HG03469 (cell line): ENCODE results near the gene MIEF1.
"Not testable (repeated sequence)": the region's sequence is repeated elsewhere in the genome, so short reads cannot be mapped to it uniquely, and the experiment has no call there.

Experiments
- ATAC-seq: cut with Tn5 transposase; IDR thresholded peaks from one replicate; pipeline ENCODE4 v1.9.1; 2021; ENCODE audit warnings: mild to moderate bottlenecking, moderate library complexity, moderate number of reproducible peaks; ENCODE audit not compliant: unreplicated experiment

The MIEF1 gene

DNA sequence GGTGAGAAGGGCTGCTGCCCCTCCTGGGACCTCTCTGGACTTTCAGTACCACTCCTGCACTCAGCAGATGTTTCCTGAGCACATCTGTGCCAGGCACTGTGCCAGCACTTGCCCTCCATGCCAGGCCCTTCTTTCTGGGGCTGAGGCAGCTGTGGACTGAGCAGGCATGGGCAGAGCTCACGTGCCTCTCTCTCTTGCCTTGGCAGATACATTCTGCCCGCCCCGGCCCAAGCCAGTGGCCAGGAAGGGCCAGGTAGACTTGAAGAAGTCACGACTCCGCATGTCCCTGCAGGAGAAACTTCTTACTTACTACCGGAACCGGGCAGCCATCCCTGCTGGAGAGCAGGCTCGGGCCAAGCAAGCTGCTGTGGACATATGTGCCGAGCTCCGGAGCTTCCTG, 9.9 kb downstream of the MIEF1 start:
- no peak for ATAC-seq

- no peak for ATAC-seq
These were observed 11.7 kb downstream of the MIEF1 start for GRCh38 chr22:39513791-39514190.

GRCh38 chr22:39514373-39514973, 12.4 kb downstream of the MIEF1 start:
- no peak for ATAC-seq

DNA sequence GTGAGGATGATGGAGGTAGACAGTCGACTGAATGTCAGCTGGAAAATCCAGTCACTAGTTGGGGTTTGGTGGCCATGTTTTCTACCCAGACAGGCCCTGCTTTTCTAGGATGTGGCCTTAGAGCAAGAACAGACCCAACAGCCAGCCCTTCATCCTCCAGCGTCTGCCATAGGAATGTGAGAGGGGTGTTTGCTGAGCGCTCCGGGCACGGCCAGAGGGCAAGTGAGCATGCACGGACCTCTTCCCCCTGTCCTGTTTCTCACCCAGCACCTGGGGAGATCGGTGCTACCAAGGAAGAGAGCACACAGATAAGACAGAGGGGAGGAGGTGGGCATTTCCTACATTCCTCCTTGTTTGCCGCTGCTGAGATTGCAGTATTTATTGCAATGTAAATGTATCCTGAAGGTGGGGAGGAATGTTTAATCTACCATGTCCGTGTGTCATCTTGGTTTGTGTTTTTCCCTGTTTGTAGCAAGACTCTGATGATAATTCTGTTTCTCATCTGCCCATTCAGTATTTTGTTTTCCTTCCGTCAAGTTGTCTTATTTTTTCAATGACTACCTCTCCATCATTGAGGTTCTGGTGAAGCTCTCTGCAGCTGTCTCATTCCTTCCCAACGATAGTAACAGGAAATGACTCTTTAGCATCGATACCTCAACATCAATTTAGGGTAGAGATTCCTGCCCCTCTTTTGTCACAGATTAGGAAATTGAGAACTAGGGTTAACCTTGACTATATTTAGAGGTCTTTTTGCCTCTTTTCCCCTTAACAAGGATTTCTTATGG, 13.4 kb downstream of the MIEF1 start:
- ATAC-seq = no peak

GRCh38 chr22:39517470-39517869, 15.4 kb downstream of the MIEF1 start:
- ATAC-seq = no peak

DNA sequence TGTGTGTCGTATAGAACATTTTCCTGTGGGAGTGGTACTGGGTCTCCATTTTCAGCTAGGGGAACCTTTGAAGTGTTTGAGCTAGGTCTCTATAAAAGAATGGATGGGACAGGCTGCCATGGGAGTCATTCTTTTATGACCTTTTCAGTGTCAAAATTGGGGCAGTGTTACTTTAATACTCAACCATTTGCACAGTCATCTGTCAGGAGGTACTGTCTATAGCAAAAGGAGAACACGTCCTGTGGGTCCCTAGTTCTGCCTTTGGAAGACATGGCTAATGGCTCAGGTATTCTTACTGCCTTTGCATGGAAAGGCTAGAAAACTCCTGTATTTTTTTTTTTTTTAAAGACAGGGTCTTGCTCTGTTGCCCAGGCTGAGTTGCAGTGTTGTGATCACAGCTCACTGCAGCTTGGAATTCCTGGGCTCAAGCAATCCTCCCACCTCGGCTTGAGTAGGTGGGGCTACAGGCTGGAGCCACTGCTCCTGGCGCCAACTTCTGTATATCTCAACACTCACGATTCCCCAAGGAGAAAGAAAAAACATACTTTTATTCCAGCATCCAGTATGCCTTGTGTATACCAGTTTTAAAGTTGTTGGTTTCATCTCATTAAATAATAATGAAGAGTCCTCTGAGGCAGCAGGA, 16.2 kb downstream of the MIEF1 start:
- no peak for ATAC-seq

DNA sequence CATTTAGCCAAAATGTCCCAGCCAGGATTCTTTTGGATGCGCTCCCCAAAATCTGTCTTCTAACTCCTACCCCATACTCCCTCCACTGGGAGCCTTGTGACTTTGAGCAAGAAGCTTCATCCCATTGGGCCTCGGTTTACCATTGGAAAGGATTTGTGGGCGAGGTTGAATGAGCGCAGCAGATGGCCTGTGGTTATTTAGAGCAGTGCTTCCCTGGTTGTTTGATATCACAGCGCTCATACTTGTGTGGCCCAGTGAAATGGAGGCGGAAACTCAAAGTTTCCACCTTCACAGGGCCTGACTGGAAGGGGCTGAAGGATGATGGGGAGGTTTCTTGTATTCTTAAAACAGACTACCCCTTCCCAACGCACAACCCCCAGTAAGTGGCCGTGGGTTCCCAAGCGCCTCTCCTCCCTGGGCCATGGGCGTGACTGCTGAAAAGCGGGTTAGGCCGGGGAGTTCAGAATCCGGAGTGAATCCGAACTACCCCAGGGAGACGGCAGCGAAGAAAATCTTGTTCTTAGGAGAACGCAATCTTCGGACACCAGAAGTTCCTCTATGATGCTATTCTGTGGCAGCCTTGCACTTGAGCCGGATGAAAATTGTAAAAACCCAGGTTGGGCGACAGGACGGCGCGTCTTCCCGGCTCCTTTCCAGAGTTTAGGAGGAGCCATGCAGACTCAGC, 17.0 kb downstream of the MIEF1 start:
- ATAC-seq = no peak

DNA sequence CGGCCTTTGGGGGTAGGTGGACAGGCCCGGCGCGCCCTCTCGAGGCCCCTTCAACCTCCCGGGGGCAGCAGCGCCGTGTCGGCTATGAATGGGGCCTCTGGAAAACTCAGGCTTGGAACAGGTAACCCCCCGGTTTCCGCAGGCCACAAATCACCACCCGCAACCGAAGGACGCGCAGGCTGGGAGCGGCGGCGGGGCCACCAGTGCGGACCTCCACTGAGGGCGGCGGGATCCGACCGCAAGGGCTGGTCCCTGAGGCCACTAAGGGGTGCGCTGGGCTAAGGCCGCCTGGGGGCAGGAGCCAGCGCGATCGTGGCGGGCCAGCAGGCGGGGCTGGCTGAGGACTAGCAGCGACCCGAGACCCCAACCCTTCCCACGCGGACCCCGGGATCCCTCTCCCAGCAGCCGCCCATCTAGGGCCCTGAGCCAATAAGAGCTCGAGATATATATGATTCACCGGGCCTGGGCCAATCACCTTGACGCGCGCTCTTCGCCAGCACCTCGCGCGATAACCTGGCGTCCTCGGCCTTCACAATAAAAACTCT, 17.7 kb downstream of the MIEF1 start:
- peak; percentile 39 for ATAC-seq

DNA sequence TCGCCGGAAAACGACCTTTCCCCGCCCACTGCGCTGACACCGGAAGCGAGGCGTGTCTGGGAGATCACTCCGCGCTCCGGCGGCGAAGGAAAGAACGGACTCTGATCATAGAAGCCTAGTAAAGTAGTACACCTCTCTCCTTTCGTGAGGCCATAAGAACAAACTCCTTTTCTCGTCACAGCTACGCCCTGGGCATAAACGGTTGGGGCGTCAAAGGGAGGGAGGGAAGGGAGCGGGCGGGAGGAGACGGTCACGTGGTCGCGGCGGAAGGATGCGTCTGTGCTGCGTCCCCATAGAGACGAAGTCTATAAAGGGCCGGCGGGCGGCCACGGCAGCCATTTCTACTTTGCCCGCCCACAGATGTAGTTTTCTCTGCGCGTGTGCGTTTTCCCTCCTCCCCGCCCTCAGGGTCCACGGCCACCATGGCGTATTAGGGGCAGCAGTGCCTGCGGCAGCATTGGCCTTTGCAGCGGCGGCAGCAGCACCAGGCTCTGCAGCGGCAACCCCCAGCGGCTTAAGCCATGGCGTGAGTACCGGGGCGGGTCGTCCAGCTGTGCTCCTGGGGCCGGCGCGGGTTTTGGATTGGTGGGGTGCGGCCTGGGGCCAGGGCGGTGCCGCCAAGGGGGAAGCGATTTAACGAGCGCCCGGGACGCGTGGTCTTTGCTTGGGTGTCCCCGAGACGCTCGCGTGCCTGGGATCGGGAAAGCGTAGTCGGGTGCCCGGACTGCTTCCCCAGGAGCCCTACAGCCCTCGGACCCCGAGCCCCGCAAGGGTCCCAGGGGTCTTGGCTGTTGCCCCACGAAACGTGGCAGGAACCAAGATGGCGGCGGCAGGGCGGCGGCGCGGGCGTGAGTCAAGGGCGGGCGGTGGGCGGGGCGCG, 18.4 kb downstream of the MIEF1 start, which contains the start of gene ATF4:
Gene ATF4 (plus strand): TSS at position 337 of the 880 bp plus-strand sequence. CDS start 884 bp downstream, outside the sequence.
- peak; percentile 17 for ATAC-seq

DNA sequence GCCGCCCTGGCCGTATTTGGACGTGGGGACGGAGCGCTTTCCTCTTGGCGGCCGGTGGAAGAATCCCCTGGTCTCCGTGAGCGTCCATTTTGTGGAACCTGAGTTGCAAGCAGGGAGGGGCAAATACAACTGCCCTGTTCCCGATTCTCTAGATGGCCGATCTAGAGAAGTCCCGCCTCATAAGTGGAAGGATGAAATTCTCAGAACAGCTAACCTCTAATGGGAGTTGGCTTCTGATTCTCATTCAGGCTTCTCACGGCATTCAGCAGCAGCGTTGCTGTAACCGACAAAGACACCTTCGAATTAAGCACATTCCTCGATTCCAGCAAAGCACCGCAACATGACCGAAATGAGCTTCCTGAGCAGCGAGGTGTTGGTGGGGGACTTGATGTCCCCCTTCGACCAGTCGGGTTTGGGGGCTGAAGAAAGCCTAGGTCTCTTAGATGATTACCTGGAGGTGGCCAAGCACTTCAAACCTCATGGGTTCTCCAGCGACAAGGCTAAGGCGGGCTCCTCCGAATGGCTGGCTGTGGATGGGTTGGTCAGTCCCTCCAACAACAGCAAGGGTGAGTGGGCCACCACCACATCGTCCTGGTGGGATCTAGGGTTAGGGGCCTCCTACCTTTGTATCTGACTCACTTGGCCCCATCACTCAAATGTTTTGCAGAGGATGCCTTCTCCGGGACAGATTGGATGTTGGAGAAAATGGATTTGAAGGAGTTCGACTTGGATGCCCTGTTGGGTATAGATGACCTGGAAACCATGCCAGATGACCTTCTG, 19.2 kb downstream of the MIEF1 start:
- ATAC-seq = not testable (repeated sequence)

GRCh38 chr22:39522091-39522490, 20.0 kb downstream of the MIEF1 start:
- ATAC-seq = not testable (repeated sequence)

GRCh38 chr22:39522567-39523300, 20.6 kb downstream of the MIEF1 start:
- no peak for ATAC-seq

DNA sequence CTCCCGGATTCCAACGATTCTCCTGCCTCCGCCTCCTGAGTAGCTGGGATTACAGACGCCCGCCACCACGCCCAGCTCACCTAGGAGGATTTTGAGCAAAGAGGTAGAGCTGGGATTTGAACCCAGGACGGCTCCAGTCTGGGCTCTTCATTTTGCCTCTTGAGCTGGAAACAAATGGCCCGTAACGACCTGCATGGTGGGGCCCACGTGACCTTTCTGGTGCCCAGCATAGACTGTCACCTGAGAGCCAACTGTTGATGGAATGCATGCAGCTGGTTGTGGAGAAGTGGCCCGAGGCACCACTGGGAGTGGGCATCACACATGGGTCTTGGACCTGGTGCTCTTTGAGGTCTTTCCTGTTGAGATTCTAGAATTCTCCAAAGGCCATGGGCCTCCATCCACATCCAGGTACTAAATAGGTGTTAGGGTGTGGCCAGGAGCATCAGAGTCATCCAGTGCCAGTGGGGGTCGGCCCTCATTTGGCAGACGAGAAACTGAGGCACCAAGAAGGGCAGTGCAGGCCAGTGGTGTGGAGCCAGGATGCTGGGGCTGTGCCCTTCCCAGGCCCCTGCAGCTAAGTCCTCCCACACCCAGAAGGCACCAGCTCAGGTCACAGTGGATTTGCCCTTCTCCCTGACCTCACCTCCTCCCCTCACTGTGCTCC, 22.1 kb downstream of the MIEF1 start:
- ATAC-seq = no peak

- no peak for ATAC-seq
These were observed 22.9 kb downstream of the MIEF1 start for GRCh38 chr22:39524753-39525657.

DNA sequence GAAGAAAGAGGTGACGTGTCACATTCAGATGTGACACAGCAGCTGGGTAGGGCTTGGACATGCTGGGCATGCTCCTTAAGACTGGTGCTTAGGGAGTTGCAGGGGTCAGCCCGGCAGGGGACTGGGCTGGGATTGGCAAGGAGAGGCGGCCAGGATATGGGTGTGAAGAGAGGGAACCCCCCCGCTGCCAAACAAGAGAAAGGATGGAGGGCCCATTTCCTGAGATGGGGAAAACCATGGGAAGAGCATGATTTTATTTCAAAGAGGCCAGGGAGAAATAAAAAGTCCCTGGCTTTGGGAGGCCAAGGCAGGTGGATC, 23.5 kb downstream of the MIEF1 start:
- ATAC-seq = no peak

GRCh38 chr22:39526736-39527171, 24.7 kb downstream of the MIEF1 start:
- no peak for ATAC-seq

GRCh38 chr22:39527481-39527961, 25.4 kb downstream of the MIEF1 start:
- no peak for ATAC-seq
